Sigmoid colon (tissue), 7 donors: ENCODE measurements around the gene IQGAP2. TPM values are rescaled to one million over a fixed set of nuclear protein-coding genes. Genes with fewer than 3 reads are reported as not detected.

Experiments
- DNase-seq: peaks from one replicate; pipeline ENCODE4 v3.0.0-alpha.2; 2019
- H3K27ac ChIP-seq, 4 donors: fragments of 200-600 bp; sonication (generic); one replicate each; pipeline ENCODE4 v1.5.1; 2016 to 2019; ENCODE audit warnings: mild to moderate bottlenecking in 1 of 4
- H3K27me3 ChIP-seq, 3 donors: fragments of 200-600 bp; sonication (generic); one replicate each; pipeline ENCODE4 v1.5.1; 2019; ENCODE audit warnings: mild to moderate bottlenecking in 1 of 3
- H3K36me3 ChIP-seq, 4 donors: fragments of 200-600 bp; sonication (generic); one replicate each; pipeline ENCODE4 v1.5.1; 2016 to 2019
- H3K4me1 ChIP-seq, 4 donors: fragments of 200-600 bp; sonication (generic); one replicate each; pipeline ENCODE4 v1.5.1; 2017 to 2019
- H3K4me3 ChIP-seq, 4 donors: fragments of 200-600 bp; sonication (generic); one replicate each; pipeline ENCODE4 v1.5.1; 2017 to 2019; ENCODE audit warnings: mild to moderate bottlenecking in 2 of 4, moderate library complexity in 1 of 4
- H3K9me3 ChIP-seq, 4 donors: fragments of 200-600 bp in 3 of 4; sonication (generic) in 3 of 4; one replicate each; pipeline versions ENCODE4 v1.5.1 to v1.6.1; 2013 to 2019
- CTCF ChIP-seq, 4 experiments: fragments of 450-650 bp in 3 of 4; fragments of 200-600 bp in 1 of 4; IDR thresholded peaks; one replicate each; pipeline ENCODE4 v1.5.1; 2016 to 2019; ENCODE audit warnings: antibody characterized with exemption in 4 of 4, mild to moderate bottlenecking in 3 of 4, moderate library complexity in 2 of 4
- EP300 ChIP-seq, 4 donors: sonication (generic); formaldehyde crosslinking; IDR thresholded peaks; one replicate each; pipeline ENCODE4 v1.6.1; 2017; ENCODE audit warnings: antibody characterized with exemption in 4 of 4
- POLR2A ChIP-seq, 2 donors: fragments of 450-650 bp; IDR thresholded peaks; one replicate each; pipeline ENCODE4 v1.6.1; 2016; ENCODE audit warnings: antibody characterized with exemption in 2 of 2, mild to moderate bottlenecking in 2 of 2, moderate library complexity in 2 of 2
- POLR2AphosphoS5 ChIP-seq, 4 donors: sonication (generic); formaldehyde crosslinking; IDR thresholded peaks; one replicate each; pipeline ENCODE4 v1.6.1; 2017; ENCODE audit warnings: antibody characterized with exemption in 4 of 4
- WGBS, 2 donors: extraction: QIAGEN DNeasy Blood & Tissue Kit; methylation state at CpG; one replicate each; pipeline ENCODE4 v1.1.7; 2013; 5-methylcytosine and 5-hydroxymethylcytosine counted together
- intact Hi-C: fragments of 100-400 bp; cut with DNase I; formaldehyde crosslinking; loops from one replicate; pipeline ENCODE4 v1.15.1; 2023
- polyA plus RNA-seq, 3 donors: library from polyadenylated mRNA; stranded (reverse); fragments of 200-250 nt; gene quantifications; one replicate each; pipeline ENCODE4 v1.2.3, GENCODE V29; 2013
- total RNA-seq, 4 donors: library from RNA; depleted of rRNA; stranded (reverse); fragments of >200 nt; gene quantifications; one replicate each; pipeline ENCODE4 v1.1.0, GENCODE V29; 2016
- donor health status: healthy with polysubstance abuse.
- donor health status: Bipolar disorder and iron deficiency.
- donor health status: healthy.

IQGAP2 gene
- total and polyA plus RNA-seq, 7 donors = 15.0 to 85.3 (median 24.6) TPM

- no peaks in the 10 kb centered on the region for H3K27me3 ChIP-seq
- H3K9me3 ChIP-seq = no peaks in the 10 kb centered on the region
- no peaks in the 10 kb centered on the region for H3K36me3 ChIP-seq
- intact Hi-C loops = no loop called here
- WGBS, 2 donors = 73 to 79% methylated on average over 5 of the region's 5 CpGs
- TF ChIP-seq POLR2A (IDR thresholded peaks at IDR 0.05) (no peak), EP300 (IDR thresholded peaks at IDR 0.05) (no peak), POLR2AphosphoS5 (IDR thresholded peaks at IDR 0.05) (no peak), CTCF (IDR thresholded peaks at IDR 0.05) (no peak)
- no peak overlapping the region for H3K4me3 ChIP-seq
- H3K27ac ChIP-seq = no peak overlapping the region
- DNase-seq = no peak
- H3K4me1 ChIP-seq = no peaks in the 10 kb centered on the region
These were observed 209.9 kb downstream of the IQGAP2 start for GRCh38 chr5:76612942-76613341.

GRCh38 chr5:76615759-76616158 lies 212.7 kb downstream of the IQGAP2 start:
- DNase-seq = no peak
- TF ChIP-seq CTCF (IDR thresholded peaks at IDR 0.05) (no peak), EP300 (IDR thresholded peaks at IDR 0.05) (no peak), POLR2AphosphoS5 (IDR thresholded peaks at IDR 0.05) (no peak)
- Histone ChIP-seq H3K4me3 (no peak overlapping the region), H3K27ac (no peak overlapping the region), H3K36me3 (no peaks in the 10 kb centered on the region), H3K4me1 (no peaks in the 10 kb centered on the region), H3K27me3 (no peaks in the 10 kb centered on the region), H3K9me3 (no peaks in the 10 kb centered on the region)
- intact Hi-C loops = no loop called here
- WGBS, 2 donors = 88 to 91% methylated on average over 2 of the region's 2 CpGs

GRCh38 chr5:76616206-76616605 lies 213.1 kb downstream of the IQGAP2 start:
- no peaks in the 10 kb centered on the region for H3K9me3 ChIP-seq
- no peaks in the 10 kb centered on the region for H3K27me3 ChIP-seq
- H3K36me3 ChIP-seq = no peaks in the 10 kb centered on the region
- WGBS, 2 donors = 91% methylated on average over 2 of the region's 2 CpGs
- H3K4me3 ChIP-seq = no peak overlapping the region
- TF ChIP-seq CTCF (IDR thresholded peaks at IDR 0.05) = no peak
- TF ChIP-seq POLR2A (IDR thresholded peaks at IDR 0.05) = no peak
- TF ChIP-seq POLR2AphosphoS5 (IDR thresholded peaks at IDR 0.05) = no peak
- no peak for TF ChIP-seq EP300 (IDR thresholded peaks at IDR 0.05)
- no peak for DNase-seq
- no peak overlapping the region for H3K27ac ChIP-seq
- no peaks in the 10 kb centered on the region for H3K4me1 ChIP-seq
- intact Hi-C loops = no loop called here

- intact Hi-C loops = no loop called here
- no peak for TF ChIP-seq POLR2AphosphoS5 (IDR thresholded peaks at IDR 0.05)
- no peak for TF ChIP-seq EP300 (IDR thresholded peaks at IDR 0.05)
- no peak for TF ChIP-seq CTCF (IDR thresholded peaks at IDR 0.05)
- no peak for TF ChIP-seq POLR2A (IDR thresholded peaks at IDR 0.05)
- Histone ChIP-seq H3K4me3 (no peak overlapping the region), H3K36me3 (no peaks in the 10 kb centered on the region), H3K9me3 (no peaks in the 10 kb centered on the region), H3K4me1 (no peaks in the 10 kb centered on the region), H3K27me3 (no peaks in the 10 kb centered on the region), H3K27ac (no peak overlapping the region)
- 65 to 86% methylated on average over 4 of the region's 4 CpGs for WGBS, 2 donors
- no peak for DNase-seq
These were observed 214.1 kb downstream of the IQGAP2 start for GRCh38 chr5:76617229-76617628.

- no peak overlapping the region for H3K4me3 ChIP-seq
- DNase-seq = no peak
These were observed 214.6 kb downstream of the IQGAP2 start for GRCh38 chr5:76617675-76618074.

More at GRCh38 chr5:76617675-76618074, 214.6 kb downstream of the IQGAP2 start:
- TF ChIP-seq POLR2A (IDR thresholded peaks at IDR 0.05) (no peak), POLR2AphosphoS5 (IDR thresholded peaks at IDR 0.05) (no peak), CTCF (IDR thresholded peaks at IDR 0.05) (no peak), EP300 (IDR thresholded peaks at IDR 0.05) (no peak)
- Histone ChIP-seq H3K27ac (no peak overlapping the region), H3K4me1 (no peaks in the 10 kb centered on the region), H3K9me3 (no peaks in the 10 kb centered on the region), H3K36me3 (no peaks in the 10 kb centered on the region), H3K27me3 (no peaks in the 10 kb centered on the region)
- intact Hi-C loops = no loop called here
- 93 to 98% methylated on average over 4 of the region's 4 CpGs for WGBS, 2 donors
